Stimulated activated CD8-positive, alpha-beta memory T cell treated with anti-CD3 and anti-CD28 coated beads, Interleukin-7, amount 100 ng/mL, for 4 hours (primary cell): Measurements from ENCODE around the gene SLC24A3.
A peak's percentile ranks its signal among the peaks of the same experiment; 100 is the strongest.

Experiments
- DNase-seq, 2 donors: peaks; one replicate each; pipeline ENCODE4 v3.0.0-alpha.2; 2020; ENCODE audit warnings: low read depth in 2 of 2

Gene SLC24A3

GRCh38 chr20:19212469-19212815 lies at the start of gene SLC24A3:
SLC24A3 (plus strand) TSS chr20:19212642.
- no peak for DNase-seq

- DNase-seq: no peak
These were observed 42.3 kb upstream of the SLC24A3 start for GRCh38 chr20:19170148-19170547.

GRCh38 chr20:19172637-19173036 lies 39.8 kb upstream of the SLC24A3 start:
- DNase-seq: no peak

GRCh38 chr20:19176470-19177052 lies 35.9 kb upstream of the SLC24A3 start:
- DNase-seq: no peak

- no peak for DNase-seq
These were observed 30.9 kb upstream of the SLC24A3 start for GRCh38 chr20:19181552-19181951.

- DNase-seq: no peak
These were observed 27.4 kb upstream of the SLC24A3 start for GRCh38 chr20:19185083-19185482.

GRCh38 chr20:19193349-19193748 lies 19.1 kb upstream of the SLC24A3 start:
- DNase-seq: no peak

- peak; percentile 16 to 42 for DNase-seq
These were observed 6.5 kb upstream of the SLC24A3 start for GRCh38 chr20:19205981-19206396.

GRCh38 chr20:19207541-19207940 lies 4.9 kb upstream of the SLC24A3 start:
- no peak for DNase-seq

GRCh38 chr20:19210391-19211155 lies 1.9 kb upstream of the SLC24A3 start:
- no peak for DNase-seq

- no peak for DNase-seq
These were observed 1.2 kb upstream of the SLC24A3 start for GRCh38 chr20:19211252-19211651.

GRCh38 chr20:19211661-19212468 lies 577 bp upstream of the SLC24A3 start:
- no peak for DNase-seq

- no peak for DNase-seq
These were observed 520 bp downstream of the SLC24A3 start for GRCh38 chr20:19212821-19213502.

GRCh38 chr20:19213946-19214490 lies 1.6 kb downstream of the SLC24A3 start:
- DNase-seq: no peak

- no peak for DNase-seq
These were observed 6.0 kb downstream of the SLC24A3 start for GRCh38 chr20:19218411-19218810.

- no peak for DNase-seq
These were observed 10.1 kb downstream of the SLC24A3 start for GRCh38 chr20:19222520-19223040.

GRCh38 chr20:19223640-19224039 lies 11.2 kb downstream of the SLC24A3 start:
- no peak for DNase-seq

GRCh38 chr20:19231359-19232035 lies 19.1 kb downstream of the SLC24A3 start:
- no peak for DNase-seq

GRCh38 chr20:19232997-19233794 lies 20.8 kb downstream of the SLC24A3 start:
- no peak for DNase-seq

GRCh38 chr20:19236371-19237055 lies 24.1 kb downstream of the SLC24A3 start:
- no peak for DNase-seq
